HG02840 (cell line): ENCODE measurements around the gene DAP3.
"Not testable (repeated sequence)": the region's sequence is repeated elsewhere in the genome, so short reads cannot be mapped to it uniquely, and the experiment has no call there.

ENCODE experiments used
- ATAC-seq: cut with Tn5 transposase; IDR thresholded peaks from one replicate; pipeline ENCODE4 v1.9.1; 2021; ENCODE audit warnings: mild to moderate bottlenecking, moderate library complexity, moderate number of reproducible peaks; ENCODE audit not compliant: unreplicated experiment, low FRiP score

Gene DAP3

GRCh38 chr1:155715056-155715455, 26.2 kb downstream of the DAP3 start:
- ATAC-seq: not testable (repeated sequence)

- ATAC-seq: no peak
Observed at GRCh38 chr1:155715777-155716176, 26.9 kb downstream of the DAP3 start.

GRCh38 chr1:155717041-155717440, 28.1 kb downstream of the DAP3 start:
- peak; percentile 68 for ATAC-seq

GRCh38 chr1:155718524-155719115, 29.7 kb downstream of the DAP3 start:
- ATAC-seq: not testable (repeated sequence)

GRCh38 chr1:155719703-155720102, 30.8 kb downstream of the DAP3 start:
- ATAC-seq: no peak

- ATAC-seq: no peak
Observed at GRCh38 chr1:155725142-155725541, 36.3 kb downstream of the DAP3 start.

- no peak for ATAC-seq
Observed at GRCh38 chr1:155729031-155729898, 40.4 kb downstream of the DAP3 start.

GRCh38 chr1:155740995-155741394, 52.1 kb downstream of the DAP3 start:
- ATAC-seq: no peak

GRCh38 chr1:155741908-155742307, 53.0 kb downstream of the DAP3 start:
- ATAC-seq: no peak

GRCh38 chr1:155744711-155745283, 55.9 kb downstream of the DAP3 start:
- no peak for ATAC-seq

- peak; percentile 89 for ATAC-seq
Observed at GRCh38 chr1:155745284-155746228, 56.7 kb downstream of the DAP3 start.

- not testable (repeated sequence) for ATAC-seq
Observed at GRCh38 chr1:155747586-155747985, 58.7 kb downstream of the DAP3 start.

GRCh38 chr1:155748141-155748540, 59.2 kb downstream of the DAP3 start:
- not testable (repeated sequence) for ATAC-seq

- ATAC-seq: not testable (repeated sequence)
Observed at GRCh38 chr1:155759017-155759416, 70.1 kb downstream of the DAP3 start.

- no peak for ATAC-seq
Observed at GRCh38 chr1:155759966-155760630, 71.2 kb downstream of the DAP3 start.

GRCh38 chr1:155760751-155761475, 72.0 kb downstream of the DAP3 start:
- ATAC-seq: no peak

- no peak for ATAC-seq
Observed at GRCh38 chr1:155761736-155762405, 73.0 kb downstream of the DAP3 start.

GRCh38 chr1:155763090-155763815, 74.4 kb downstream of the DAP3 start:
- not testable (repeated sequence) for ATAC-seq
